ENCODE results near the gene SNX7. TPM values are rescaled to one million over a fixed set of nuclear protein-coding genes. Genes with fewer than 3 reads are reported as not detected.

SNX7 gene
- total and polyA plus RNA-seq, 4 donors, result 4.9 to 24.8 (median 13.1) TPM

- Histone ChIP-seq H3K36me3 (ENCODE audit: control insufficient read depth in 4 of 4, insufficient read depth in 4 of 4, low read length in 4 of 4) (no peaks in the 10 kb centered on the region), H3K4me3 (no peak overlapping the region), H3K9ac (ENCODE audit: insufficient read depth in 1 of 2, low read length in 2 of 2) (no peak overlapping the region), H3K27me3 (ENCODE audit: control insufficient read depth in 3 of 3, insufficient read depth in 3 of 3, low read length in 2 of 3) (no peaks in the 10 kb centered on the region), H3K4me1 (ENCODE audit: control insufficient read depth in 5 of 5, insufficient read depth in 5 of 5, low read length in 5 of 5) (no peaks in the 10 kb centered on the region), H3K27ac (ENCODE audit: low read depth in 1 of 2, low read length in 1 of 2) (no peak overlapping the region), H3K9me3 (ENCODE audit: control insufficient read depth in 4 of 4, insufficient read depth in 3 of 4, low read length in 3 of 4) (peaks cover 0 to 4% (median 0%) of the 10 kb centered on the region in 4 donors)
- DNase-seq (no peak), ATAC-seq (ENCODE audit: insufficient read depth, low FRiP score) (no peak)
- WGBS, 2 donors, result 81 to 88% methylated on average over 2 of the region's 2 CpGs
- TF ChIP-seq, protein P1, sequence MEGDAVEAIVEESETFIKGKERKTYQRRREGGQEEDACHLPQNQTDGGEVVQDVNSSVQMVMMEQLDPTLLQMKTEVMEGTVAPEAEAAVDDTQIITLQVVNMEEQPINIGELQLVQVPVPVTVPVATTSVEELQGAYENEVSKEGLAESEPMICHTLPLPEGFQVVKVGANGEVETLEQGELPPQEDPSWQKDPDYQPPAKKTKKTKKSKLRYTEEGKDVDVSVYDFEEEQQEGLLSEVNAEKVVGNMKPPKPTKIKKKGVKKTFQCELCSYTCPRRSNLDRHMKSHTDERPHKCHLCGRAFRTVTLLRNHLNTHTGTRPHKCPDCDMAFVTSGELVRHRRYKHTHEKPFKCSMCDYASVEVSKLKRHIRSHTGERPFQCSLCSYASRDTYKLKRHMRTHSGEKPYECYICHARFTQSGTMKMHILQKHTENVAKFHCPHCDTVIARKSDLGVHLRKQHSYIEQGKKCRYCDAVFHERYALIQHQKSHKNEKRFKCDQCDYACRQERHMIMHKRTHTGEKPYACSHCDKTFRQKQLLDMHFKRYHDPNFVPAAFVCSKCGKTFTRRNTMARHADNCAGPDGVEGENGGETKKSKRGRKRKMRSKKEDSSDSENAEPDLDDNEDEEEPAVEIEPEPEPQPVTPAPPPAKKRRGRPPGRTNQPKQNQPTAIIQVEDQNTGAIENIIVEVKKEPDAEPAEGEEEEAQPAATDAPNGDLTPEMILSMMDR (IDR thresholded peaks at IDR 0.05; ENCODE audit: control extremely low read depth, extremely low read depth), result no peak
Measured at GRCh38 chr1:98644510-98644909, 17.0 kb upstream of the SNX7 start.

DNA sequence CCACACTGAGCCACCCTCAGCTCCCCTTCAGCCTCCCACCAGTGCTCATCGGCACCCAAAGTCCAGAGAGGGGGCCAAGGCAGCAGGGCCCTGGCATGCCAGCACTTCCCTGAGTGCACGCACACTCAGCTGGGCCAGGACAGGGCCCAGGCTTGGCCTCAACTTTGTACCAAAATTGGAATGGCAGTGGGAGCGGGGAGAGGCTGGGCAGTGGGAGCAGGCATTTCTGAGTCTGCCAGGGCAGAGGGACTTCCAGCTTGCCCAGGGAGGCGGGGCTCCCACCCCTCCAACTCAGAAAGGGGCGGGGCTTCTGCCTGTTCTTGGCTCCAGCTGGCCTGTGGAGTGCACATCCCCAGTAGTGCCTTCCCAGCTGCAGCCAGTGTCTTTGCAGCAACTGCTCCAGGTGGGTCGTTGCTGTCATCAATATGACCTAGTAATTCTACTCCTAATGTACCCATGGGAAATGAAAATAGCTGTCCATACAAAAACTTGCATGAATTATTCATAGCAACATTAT lies 10.3 kb upstream of the SNX7 start:
- H3K27me3 ChIP-seq (ENCODE audit: control insufficient read depth in 3 of 3, insufficient read depth in 3 of 3, low read length in 2 of 3), result no peaks in the 10 kb centered on the region
- no peak for ATAC-seq (ENCODE audit: insufficient read depth, low FRiP score)
- WGBS, 2 donors, result 77 to 80% methylated on average over 6 of the region's 6 CpGs
- H3K4me3 ChIP-seq, result no peak overlapping the region
- no peak for DNase-seq
- no peaks in the 10 kb centered on the region for H3K4me1 ChIP-seq (ENCODE audit: control insufficient read depth in 5 of 5, insufficient read depth in 5 of 5, low read length in 5 of 5)
- TF ChIP-seq, protein P1 (IDR thresholded peaks at IDR 0.05; ENCODE audit: control extremely low read depth, extremely low read depth), result no peak
- H3K36me3 ChIP-seq (ENCODE audit: control insufficient read depth in 4 of 4, insufficient read depth in 4 of 4, low read length in 4 of 4), result no peaks in the 10 kb centered on the region
- H3K9ac ChIP-seq (ENCODE audit: insufficient read depth in 1 of 2, low read length in 2 of 2), result no peak overlapping the region
- H3K9me3 ChIP-seq (ENCODE audit: control insufficient read depth in 4 of 4, insufficient read depth in 3 of 4, low read length in 3 of 4), result peaks cover 0 to 19% (median 0%) of the 10 kb centered on the region in 4 donors
- no peak overlapping the region for H3K27ac ChIP-seq (ENCODE audit: low read depth in 1 of 2, low read length in 1 of 2)

DNA sequence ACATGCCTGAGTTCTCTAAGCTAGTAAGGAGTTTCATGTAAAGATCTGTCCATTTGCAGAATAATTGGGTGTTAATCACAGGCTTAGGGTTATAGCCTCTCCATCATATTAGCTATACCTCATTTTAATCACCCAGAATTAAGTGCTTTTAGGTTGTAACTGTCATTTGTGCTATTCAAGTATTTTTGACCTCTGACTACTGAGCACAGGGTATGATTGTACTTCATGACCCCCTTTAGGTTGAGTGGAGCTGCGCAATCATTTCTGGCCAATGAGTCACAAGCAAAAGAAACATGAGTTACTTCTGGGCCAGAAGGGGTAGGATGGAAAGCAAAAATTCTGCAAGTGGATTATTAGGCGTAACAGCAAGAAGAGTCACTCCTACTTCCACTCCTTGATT lies 8.4 kb upstream of the SNX7 start:
- no peak overlapping the region for H3K9ac ChIP-seq (ENCODE audit: insufficient read depth in 1 of 2, low read length in 2 of 2)
- H3K27ac ChIP-seq (ENCODE audit: low read depth in 1 of 2, low read length in 1 of 2), result no peak overlapping the region
- ATAC-seq (ENCODE audit: insufficient read depth, low FRiP score) (no peak), DNase-seq (no peak)
- H3K4me1 ChIP-seq (ENCODE audit: control insufficient read depth in 5 of 5, insufficient read depth in 5 of 5, low read length in 5 of 5), result no peaks in the 10 kb centered on the region
- peaks cover 0 to 14% (median 0%) of the 10 kb centered on the region in 4 donors for H3K9me3 ChIP-seq (ENCODE audit: control insufficient read depth in 4 of 4, insufficient read depth in 3 of 4, low read length in 3 of 4)
- H3K27me3 ChIP-seq (ENCODE audit: control insufficient read depth in 3 of 3, insufficient read depth in 3 of 3, low read length in 2 of 3), result no peaks in the 10 kb centered on the region
- no peaks in the 10 kb centered on the region for H3K36me3 ChIP-seq (ENCODE audit: control insufficient read depth in 4 of 4, insufficient read depth in 4 of 4, low read length in 4 of 4)
- no peak overlapping the region for H3K4me3 ChIP-seq
- TF ChIP-seq, protein P1 (IDR thresholded peaks at IDR 0.05; ENCODE audit: control extremely low read depth, extremely low read depth), result no peak
- 95 to 100% methylated on average over 2 of the region's 2 CpGs for WGBS, 2 donors

DNA sequence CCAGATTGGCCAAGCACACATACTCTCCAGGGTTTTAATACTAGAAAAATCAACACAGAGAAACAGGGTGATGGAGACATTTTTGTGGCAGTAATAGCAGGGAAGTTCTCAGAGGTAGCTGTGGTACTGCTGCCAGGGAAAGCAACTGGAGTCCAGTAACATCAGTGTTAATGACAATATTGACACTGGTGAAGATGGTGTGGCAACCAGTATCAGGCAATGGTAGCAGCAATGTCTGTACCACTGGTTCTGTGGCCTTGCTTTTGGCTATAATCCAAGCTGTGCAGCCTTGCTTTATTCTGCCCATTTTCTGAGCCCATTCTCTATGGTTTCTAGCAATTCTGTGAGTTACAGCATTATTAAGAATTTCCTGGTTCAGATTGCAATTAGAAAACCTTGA lies 1.6 kb upstream of the SNX7 start:
- DNase-seq (no peak), ATAC-seq (ENCODE audit: insufficient read depth, low FRiP score) (no peak)
- H3K27me3 ChIP-seq (ENCODE audit: control insufficient read depth in 3 of 3, insufficient read depth in 3 of 3, low read length in 2 of 3), result no peaks in the 10 kb centered on the region
- peaks cover 0 to 13% (median 11%) of the 10 kb centered on the region in 5 donors for H3K4me1 ChIP-seq (ENCODE audit: control insufficient read depth in 5 of 5, insufficient read depth in 5 of 5, low read length in 5 of 5)
- H3K36me3 ChIP-seq (ENCODE audit: control insufficient read depth in 4 of 4, insufficient read depth in 4 of 4, low read length in 4 of 4), result peaks cover 0 to 4% (median 0%) of the 10 kb centered on the region in 4 donors
- TF ChIP-seq, protein P1 (IDR thresholded peaks at IDR 0.05; ENCODE audit: control extremely low read depth, extremely low read depth), result no peak
- no peak overlapping the region for H3K4me3 ChIP-seq
- H3K27ac ChIP-seq (ENCODE audit: low read depth in 1 of 2, low read length in 1 of 2), result no peak overlapping the region
- no peak overlapping the region for H3K9ac ChIP-seq (ENCODE audit: insufficient read depth in 1 of 2, low read length in 2 of 2)
- peaks cover 0 to 2% (median 0%) of the 10 kb centered on the region in 4 donors for H3K9me3 ChIP-seq (ENCODE audit: control insufficient read depth in 4 of 4, insufficient read depth in 3 of 4, low read length in 3 of 4)

All from lung (tissue), 12 donors.